ENCODE measurements around the gene H1-8.

GRCh38 chr3:129594409-129594808 is 51.4 kb downstream of the H1-8 start:
- no peak for TF ChIP-seq POLR2AphosphoS5 (IDR thresholded peaks at IDR 0.05)
- TF ChIP-seq, protein P1, sequence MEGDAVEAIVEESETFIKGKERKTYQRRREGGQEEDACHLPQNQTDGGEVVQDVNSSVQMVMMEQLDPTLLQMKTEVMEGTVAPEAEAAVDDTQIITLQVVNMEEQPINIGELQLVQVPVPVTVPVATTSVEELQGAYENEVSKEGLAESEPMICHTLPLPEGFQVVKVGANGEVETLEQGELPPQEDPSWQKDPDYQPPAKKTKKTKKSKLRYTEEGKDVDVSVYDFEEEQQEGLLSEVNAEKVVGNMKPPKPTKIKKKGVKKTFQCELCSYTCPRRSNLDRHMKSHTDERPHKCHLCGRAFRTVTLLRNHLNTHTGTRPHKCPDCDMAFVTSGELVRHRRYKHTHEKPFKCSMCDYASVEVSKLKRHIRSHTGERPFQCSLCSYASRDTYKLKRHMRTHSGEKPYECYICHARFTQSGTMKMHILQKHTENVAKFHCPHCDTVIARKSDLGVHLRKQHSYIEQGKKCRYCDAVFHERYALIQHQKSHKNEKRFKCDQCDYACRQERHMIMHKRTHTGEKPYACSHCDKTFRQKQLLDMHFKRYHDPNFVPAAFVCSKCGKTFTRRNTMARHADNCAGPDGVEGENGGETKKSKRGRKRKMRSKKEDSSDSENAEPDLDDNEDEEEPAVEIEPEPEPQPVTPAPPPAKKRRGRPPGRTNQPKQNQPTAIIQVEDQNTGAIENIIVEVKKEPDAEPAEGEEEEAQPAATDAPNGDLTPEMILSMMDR (IDR thresholded peaks at IDR 0.05) = no peak
